Dermis microvascular lymphatic vessel endothelial cell (primary cell): ENCODE data around the gene JAM2. TPM values are rescaled to one million over a fixed set of nuclear protein-coding genes. Genes with fewer than 3 reads are reported as not detected.

ENCODE experiments used
- DNase-seq, 2 donors: peaks; one replicate each; pipeline versions ENCODE4 v3.0.0 to v3.0.0-alpha.2; 2010; ENCODE audit warnings: low read depth in 2 of 2
- total RNA-seq: library from RNA; depleted of rRNA; stranded (reverse); fragments of >200 nt; gene quantifications from 2 replicates; pipeline ENCODE4 v1.2.1, GENCODE V29; 2014

Gene JAM2
- total RNA-seq, 1 donor from 2014 or later: 0.51 TPM

DNA sequence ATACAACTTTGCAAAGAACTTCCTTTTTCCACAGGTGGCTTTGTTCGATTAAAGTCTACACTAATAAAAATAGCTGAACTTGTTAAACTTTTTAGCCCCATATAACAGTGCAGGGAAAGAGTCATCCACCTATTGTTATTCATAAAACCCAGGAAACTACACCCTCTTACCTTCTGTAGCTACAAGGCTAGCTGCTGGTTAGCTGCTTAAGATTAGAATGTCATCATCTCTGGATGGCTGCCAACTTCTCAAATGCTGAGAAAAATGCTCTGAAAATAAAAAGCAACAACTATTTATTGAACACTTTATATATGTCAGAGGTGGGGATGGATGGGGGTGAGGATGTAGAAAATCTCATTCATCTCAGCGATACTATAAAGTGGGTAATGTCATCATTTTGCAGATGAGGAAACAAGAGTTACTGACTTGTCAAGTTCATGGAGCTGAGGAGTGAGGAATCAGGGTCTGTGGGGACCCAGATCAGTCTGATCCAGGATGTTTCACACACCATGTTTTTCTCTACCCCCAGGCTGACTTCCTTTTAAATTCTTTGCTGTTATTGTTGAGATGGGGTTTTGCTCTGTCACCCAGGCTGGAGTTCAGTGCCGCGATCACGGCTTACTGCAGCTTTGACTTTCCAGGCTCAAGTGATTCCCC is 78.6 kb downstream of the JAM2 start:
- peak in 1 of 2 donors; percentile 52 for DNase-seq

DNA sequence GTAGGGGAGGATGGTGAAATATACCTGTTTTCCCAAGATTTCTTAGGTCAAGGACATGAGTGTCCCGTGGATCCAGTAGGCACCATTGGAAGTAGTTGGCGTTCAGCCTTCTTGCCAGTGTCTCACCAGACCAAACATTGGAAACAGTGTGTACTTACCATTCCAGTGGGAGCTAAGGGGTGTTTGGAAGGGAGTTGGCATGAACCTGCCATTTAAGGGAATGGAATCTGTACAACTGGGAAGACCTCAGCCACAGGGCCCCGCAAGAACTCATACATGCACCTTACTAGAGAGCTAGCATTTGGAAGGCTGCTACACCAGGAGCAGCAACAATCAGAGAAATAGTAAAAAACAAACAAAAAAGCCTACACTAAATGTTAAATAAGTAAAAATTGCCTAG is 82.9 kb downstream of the JAM2 start:
- no peak for DNase-seq

DNA sequence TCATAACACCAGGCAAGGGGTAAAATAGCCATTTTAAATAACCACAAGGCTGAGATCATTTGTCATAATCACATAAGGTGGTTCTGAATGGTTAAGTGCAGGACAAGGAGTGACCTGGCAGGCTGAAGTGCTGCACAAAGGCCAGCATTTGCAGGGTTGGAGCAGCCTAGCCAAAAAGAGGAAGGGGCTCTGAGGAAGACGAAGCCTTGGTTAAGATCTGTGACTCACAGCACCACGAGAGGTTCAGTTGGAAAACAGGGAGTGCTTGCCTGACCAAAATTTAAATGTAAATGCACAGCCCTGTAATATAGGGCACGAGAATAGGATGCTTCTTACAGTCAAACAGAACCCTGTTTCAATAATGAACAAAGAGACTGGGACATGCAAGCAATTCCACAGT is 83.6 kb downstream of the JAM2 start:
- DNase-seq: no peak

GRCh38 chr21:25732091-25732760 is 93.2 kb downstream of the JAM2 start:
- no peak for DNase-seq

DNA sequence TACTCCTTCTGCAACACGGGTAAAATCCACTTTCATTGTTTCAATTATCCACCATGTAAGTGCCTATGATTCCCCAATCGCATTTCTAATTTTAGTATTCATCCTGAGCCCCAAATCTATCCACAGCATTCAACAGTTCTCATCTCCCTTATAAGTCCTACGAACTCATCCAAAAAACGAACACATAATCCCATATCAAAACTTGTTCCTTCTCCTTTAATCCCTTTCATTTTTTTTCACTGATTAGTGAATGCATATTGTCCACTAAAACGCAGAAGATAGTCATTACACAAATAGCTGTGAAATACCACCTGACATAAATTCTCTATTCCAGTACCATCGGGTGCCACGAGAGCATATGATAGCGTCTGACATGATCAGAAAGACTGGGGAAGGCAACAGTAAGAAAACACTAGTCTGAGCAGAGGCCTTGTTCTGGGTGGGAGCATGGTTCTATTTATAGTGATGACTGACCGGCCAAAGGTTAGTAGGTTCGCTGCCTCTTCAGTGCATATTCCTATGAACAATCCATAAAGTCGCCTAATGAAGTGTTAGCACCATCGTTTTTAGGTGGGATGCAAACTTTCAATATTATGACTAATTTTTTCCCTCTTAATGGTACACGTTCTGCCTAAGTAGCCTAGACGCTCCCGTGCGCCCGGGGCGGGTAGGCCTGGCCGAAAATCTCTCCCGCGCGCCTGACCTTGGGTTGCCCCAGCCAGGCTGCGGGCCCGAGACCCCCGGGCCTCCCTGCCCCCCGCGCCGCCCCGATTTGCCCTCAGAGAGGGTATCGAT is 95.0 kb downstream of the JAM2 start:
- DNase-seq: peak; percentile 14 to 51

GRCh38 chr21:25734654-25734903 is 95.5 kb downstream of the JAM2 start:
- no peak for DNase-seq

GRCh38 chr21:25734904-25735645 is 96.0 kb downstream of the JAM2 start, which contains the start of the genes ATP5PF and GABPA:
Gene ATP5PF, minus strand, starts transcription at chr21:25734904. Its CDS starts 5,110 bp downstream, at chr21:25729794.
Gene GABPA, plus strand, starts transcription at chr21:25734972. Its CDS starts 6,627 bp downstream, at chr21:25741599.
- peak; percentile 98 to 99 for DNase-seq

DNA sequence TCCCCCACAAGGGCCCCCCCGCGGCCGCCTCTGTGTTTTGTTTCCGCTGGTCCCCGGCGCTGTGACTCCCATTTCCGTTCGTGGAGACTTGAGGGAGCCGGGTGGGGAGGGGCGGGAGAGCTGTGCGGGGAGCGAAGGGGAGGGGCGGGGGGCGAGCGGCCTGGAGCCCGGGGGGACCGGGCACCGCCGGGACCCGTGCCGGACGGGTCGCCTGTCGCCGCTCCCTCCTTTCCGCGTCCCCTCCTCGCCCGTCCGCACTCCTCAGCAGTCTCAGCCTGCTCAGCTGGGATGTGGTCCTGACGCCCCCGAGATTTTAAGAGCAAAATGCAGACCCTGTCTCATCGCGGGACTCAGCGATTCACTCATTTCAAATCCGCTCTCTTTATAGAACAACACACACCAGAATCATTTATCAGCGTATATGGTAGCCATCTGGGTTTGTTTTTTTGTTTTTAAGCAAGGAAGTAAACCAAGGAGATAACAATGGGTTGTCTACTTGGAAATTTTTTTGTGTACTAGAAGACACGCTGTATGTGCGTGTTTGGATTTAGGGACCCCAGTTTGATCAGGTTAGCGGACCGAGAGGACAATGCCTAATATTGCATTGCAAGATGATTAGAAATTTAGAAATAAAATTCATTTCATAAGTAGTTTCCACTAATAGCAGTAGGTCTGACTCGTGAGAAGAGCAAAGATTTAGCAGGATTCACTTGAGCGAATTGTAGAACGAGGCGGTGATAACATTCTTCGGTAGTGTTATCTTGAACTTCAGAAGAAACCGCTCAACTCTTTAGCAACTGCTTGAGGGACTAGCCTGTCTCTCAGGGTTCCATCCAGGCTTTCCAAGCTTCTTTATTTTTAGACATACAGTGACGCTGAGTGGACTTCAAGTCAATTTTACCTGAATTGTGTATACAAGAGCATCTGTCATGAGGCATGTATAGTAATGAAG is 96.9 kb downstream of the JAM2 start:
- DNase-seq: peak; percentile 26 to 86

DNA sequence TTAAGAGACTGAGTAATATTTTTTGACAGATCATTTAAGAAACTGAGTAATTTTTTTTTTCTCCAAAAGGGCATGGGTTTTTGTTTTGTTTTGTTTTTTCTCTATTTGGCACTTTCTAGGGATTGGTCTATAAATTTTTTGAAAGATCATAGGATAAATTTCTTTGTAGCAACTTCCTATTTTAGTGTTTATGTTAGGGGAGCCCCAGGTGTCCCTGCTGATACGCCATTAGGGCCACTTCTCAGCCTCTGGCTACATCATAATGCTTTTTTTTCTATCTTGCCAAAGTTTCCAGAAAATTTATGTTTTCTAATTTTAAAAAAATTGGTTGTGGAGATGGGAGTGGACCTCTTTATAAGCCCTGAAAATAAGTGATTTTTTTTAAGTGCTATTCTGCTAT is 98.4 kb downstream of the JAM2 start:
- no peak for DNase-seq

DNA sequence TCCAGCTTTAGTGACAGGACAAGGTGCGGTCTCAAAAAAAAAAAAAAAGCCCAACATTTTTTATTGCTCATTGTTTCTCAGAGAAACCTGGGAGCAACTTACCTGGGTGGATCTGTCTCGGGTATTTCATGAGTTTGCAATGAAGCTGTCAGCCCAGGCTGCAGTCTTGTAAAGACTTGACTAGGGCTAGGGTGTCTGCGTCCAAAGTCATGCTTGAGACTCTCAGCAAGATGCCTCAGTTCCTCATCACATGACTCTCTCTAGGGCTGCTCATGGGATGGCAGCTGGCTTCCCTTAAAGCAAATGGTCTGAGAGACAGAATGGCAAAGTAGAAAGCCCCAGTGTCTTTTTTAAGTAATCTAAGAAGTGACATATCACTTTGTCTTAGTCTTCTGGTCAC is 103.8 kb downstream of the JAM2 start:
- no peak for DNase-seq

DNA sequence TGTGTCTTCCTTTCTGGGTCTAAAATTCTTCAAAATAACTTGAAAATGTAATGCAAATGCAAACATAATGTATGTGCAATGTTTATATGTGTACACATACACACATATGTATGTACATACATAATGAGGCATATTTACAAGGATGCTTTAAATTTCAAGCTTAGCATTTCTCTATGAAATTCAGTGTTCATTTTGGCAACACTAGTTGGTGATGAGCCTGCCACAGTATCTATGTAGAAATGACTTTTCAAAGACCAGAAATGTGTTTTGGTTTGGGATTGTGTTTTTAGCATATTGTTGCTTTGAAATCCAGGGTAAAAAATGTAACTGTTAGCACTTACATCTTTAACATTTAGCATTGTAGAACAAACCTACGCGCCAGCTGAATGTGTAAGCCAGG is 105.8 kb downstream of the JAM2 start:
- no peak for DNase-seq

GRCh38 chr21:25750085-25750484 is 111.0 kb downstream of the JAM2 start:
- DNase-seq: no peak

DNA sequence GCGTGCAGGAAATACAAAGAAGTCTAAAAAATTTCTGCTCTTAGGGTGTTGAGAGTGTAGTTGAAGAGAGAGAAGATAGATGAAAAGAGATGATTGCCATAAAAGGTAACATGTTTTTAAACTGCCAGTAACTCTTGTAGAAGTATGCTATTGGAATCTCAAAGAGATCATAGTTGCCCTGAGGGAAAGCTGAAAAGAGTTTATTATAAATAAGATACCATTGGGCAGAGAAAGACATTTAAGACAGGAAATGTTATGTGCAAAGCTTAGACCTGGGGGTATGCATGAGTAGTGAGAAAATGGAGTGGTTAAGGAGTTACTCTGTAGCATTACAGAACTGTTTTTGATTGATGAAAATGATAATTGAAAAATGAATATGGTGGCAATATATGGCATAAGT is 113.4 kb downstream of the JAM2 start:
- DNase-seq: no peak

DNA sequence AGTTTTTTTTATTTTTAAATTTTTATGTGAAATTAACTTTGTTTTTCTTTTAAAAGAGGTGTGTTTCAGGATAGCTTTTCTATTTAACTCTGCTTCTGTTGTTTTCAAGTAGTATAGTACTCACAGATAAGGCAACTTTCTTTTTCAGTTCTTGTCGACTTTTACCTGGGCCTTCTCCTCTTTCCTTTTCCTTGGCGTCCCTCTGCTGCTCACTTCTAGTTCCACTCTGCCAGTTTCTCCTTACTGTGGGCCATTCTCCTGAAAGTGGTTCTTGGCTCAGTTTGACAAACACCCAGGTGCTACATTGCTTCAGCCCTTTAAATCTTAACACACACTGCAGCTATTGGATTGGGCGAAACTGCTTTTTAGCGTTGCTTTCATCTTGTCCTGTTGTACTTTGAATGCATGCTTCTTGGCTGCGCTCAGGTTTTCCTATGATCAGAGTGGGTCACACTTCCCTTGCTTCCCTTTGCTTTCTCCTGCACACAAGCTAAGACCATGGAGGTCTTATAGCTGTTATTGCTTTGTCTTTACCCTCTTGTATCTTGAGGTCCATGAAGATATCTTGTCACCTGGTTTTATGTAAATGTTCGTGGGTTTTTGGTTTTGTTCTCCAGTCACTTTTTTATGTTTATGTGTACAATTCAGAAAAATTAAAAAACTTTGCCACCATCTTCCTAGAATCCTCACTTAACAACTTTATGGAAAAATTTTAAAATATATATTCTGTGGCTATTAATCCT is 117.3 kb downstream of the JAM2 start:
- DNase-seq: peak in 1 of 2 donors; percentile 6

DNA sequence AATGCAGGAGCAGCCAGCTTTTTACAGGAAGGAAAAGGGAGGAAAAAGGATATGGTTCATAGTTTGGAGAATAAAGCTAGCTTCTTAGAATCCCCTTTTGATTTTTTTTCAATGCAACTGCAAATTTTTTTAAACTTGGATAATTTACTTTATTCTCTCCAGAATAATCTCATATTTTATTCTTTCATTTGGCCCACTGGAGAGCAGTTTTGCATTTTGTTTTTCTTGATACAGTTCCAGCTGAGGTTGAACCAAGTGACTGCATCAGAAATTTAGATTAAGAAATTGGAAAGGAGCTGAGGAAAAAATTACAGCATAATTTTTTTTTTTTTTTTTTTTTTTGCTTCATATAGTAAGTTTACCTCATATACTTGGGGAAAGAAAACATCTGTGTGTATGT is 118.5 kb downstream of the JAM2 start:
- DNase-seq: no peak

DNA sequence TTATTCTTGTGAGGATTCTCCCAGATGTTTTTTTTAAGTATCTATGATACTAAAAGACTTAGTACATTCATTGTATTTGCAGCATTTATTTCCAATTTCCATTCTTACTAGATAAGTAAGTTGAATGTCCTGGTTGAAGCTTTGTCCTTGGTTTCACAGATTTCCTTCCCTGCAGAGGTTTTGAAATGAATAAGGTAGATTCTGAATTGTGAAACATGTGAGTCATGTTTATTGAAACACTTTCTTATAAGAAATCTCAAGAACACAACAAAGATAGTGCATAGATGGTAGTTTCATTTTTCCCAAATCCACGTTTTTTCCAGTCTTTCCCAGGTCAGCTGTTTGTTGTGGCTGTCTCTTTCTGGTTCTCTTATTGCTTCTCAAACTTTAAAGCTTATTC is 120.5 kb downstream of the JAM2 start:
- no peak for DNase-seq

GRCh38 chr21:25760061-25760460 is 121.0 kb downstream of the JAM2 start:
- no peak for DNase-seq

GRCh38 chr21:25760677-25761076 is 121.6 kb downstream of the JAM2 start:
- no peak for DNase-seq

DNA sequence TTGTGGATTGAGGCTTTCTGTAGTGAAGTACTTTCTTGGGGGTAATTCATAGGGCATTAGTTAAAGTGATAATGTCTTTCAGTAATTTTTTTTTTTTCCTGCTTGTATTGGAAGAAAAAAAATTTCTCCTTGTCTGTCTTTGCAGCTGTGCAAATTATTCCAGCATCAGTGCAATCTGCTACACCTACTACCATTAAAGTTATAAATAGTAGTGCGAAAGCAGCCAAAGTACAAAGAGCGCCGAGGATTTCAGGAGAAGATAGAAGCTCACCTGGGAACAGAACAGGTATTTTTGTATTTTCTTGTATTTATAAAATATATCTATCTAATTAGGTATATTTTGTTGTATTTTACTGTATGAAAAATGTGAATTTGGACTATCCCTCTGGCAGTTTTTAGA is 125.0 kb downstream of the JAM2 start:
- no peak for DNase-seq
